Astrocyte (in vitro differentiated cells and primary cell): ENCODE measurements around the gene GPR15LG.

Experiments used
- EZH2 ChIP-seq: IDR thresholded peaks from 2 replicates; pipeline ENCODE4 v1.6.1; 2012; ENCODE audit warnings: mild to moderate bottlenecking, low read length, inconsistent platforms; ENCODE audit not compliant: insufficient read depth
- TF ChIP-seq, protein P1 (sequence below): IDR thresholded peaks from 2 replicates; pipeline ENCODE4 v1.5.1; 2011; ENCODE audit warnings: low read depth, mild to moderate bottlenecking, inconsistent platforms, low read length, moderate library complexity; ENCODE audit not compliant: insufficient read depth

DNA sequence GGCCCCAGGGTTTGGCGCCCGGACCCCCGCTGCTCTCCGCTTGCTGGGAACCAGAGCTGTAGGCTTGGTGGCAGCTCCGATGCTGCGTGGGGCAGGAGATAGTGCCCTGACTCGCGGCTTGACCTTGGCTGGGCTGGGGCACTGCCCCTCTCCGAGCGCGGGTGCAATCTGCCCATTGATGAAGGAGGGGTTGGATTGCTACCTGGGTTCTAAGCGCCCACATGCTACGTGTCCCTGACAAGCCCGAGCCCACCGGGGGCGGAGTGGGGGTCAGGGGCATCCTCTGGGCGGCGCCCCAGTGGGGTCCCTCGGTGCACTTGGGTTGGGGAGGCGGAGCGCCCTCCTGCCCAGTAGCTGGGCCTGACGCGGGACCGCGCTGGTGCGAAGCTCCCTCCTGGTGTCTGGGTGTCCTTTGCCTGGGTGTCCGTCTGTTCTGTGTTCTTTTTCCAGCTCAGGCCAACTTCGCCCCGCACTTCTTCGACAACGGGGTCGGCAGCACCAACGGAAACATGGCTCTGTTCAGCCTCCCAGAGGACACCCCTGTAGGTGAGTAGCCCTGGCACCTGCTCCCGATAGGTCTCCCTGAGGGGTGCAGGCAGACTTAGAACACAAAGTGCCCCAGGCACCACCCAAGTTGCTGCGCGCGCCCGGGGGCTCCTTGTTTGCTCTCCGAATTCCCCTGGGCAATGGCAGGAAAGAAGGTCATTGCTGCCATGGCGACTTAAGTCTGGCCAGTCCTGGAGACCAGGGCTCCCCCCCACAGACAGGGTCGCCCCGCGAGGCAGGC, 21.6 kb downstream of the GPR15LG start:
- TF ChIP-seq, protein P1, sequence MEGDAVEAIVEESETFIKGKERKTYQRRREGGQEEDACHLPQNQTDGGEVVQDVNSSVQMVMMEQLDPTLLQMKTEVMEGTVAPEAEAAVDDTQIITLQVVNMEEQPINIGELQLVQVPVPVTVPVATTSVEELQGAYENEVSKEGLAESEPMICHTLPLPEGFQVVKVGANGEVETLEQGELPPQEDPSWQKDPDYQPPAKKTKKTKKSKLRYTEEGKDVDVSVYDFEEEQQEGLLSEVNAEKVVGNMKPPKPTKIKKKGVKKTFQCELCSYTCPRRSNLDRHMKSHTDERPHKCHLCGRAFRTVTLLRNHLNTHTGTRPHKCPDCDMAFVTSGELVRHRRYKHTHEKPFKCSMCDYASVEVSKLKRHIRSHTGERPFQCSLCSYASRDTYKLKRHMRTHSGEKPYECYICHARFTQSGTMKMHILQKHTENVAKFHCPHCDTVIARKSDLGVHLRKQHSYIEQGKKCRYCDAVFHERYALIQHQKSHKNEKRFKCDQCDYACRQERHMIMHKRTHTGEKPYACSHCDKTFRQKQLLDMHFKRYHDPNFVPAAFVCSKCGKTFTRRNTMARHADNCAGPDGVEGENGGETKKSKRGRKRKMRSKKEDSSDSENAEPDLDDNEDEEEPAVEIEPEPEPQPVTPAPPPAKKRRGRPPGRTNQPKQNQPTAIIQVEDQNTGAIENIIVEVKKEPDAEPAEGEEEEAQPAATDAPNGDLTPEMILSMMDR, result no peak
- TF ChIP-seq EZH2, result no peak
